Measurements from ENCODE around the gene PES1. TPM values are rescaled to one million over a fixed set of nuclear protein-coding genes. Genes with fewer than 3 reads are reported as not detected.

Gene PES1
- total RNA-seq, 2 experiments from 2014 or later: 58.5 to 62.7 TPM

DNA sequence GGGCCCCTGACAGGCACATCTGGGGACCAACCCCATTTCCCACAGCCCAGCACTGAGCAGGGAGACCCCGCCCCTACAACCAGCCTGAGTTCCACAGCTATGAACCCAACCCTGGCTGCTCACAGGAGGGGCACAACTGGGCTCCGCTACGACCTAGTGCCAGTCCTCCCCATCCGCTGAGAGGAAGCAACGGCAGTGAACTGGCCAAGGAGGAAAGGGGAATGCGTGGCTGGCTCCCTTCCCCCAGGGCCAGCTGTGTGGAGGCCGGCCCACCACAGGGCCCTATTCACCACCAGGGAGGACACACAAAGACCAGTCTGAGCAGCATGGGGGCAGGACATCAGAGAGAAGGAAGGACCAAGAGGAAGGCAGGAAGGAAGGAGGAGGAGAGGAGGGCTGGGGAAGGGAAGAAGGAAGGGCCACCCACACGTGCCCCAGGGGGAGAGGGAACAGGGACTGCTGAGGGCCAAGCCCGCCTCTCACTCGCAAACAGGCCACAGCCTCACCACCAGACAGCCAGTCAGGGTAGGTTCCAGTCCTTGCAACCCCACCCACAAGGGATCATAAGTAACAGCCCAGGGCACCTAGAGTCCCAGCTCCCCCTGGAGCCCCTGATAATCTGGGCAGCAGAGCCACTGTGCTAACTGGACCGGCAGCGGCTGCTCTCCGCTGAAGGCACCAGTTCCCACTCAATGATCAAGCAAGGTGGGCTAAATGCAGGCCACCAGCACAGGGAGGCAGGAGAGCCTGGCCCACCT is 8.7 kb downstream of the PES1 start:
- Mint-ChIP-seq H3K4me1 (no peaks in the 10 kb centered on the region), H3K27ac (no peak overlapping the region), H3K4me3 (no peak overlapping the region), H3K36me3 (ENCODE audit: low read depth) (peaks cover 57% of the 10 kb centered on the region), H3K9me3 (no peaks in the 10 kb centered on the region), H3K27me3 (no peaks in the 10 kb centered on the region)
- CTCF ChIA-PET: no interaction called here
- no peak for DNase-seq
- POLR2A ChIA-PET: no interaction called here

DNA sequence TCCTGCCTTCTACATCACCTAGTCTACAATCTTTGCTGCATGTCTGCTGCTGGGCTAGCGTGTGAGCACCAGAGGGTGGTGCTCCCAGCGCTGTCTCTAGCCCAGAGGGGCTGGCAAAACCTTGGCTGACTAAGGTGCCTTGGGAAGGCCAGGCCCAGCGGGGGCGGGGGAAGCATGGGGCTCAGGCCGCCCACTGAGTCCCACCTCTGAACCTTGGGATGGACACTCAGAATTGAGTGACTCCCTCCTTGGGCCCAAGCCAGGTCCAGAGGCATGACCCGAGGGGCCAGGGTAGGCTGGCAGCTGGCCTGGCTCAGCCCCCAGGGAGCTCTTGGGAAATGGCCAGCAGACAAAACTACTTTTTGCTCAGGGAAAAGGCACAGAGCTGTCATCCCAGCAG is 9.7 kb downstream of the PES1 start:
- Mint-ChIP-seq H3K4me3 (no peak overlapping the region), H3K9me3 (no peaks in the 10 kb centered on the region), H3K4me1 (no peaks in the 10 kb centered on the region), H3K36me3 (ENCODE audit: low read depth) (peaks cover 50% of the 10 kb centered on the region), H3K27ac (no peak overlapping the region), H3K27me3 (no peaks in the 10 kb centered on the region)
- CTCF ChIA-PET: no interaction called here
- POLR2A ChIA-PET: no interaction called here
- no peak for DNase-seq

DNA sequence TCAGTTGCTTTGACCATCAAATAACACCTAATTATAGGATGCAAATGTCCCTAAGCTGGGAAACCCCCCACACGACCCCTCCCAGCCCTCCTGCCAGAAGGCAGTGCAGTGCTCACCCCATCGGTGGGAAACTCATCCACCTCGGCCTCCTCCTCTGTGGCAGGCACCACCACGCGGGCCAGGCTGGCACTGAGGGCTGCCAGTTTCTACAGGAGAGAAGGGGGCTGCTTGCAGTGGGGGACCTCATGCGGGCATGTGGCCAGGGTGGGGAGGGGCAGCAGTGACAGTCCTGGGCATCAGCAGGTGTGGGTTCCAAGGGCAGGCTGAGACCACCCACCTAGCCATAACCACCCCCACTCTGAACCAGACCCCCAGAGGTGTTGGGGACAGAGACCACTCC is 10.8 kb downstream of the PES1 start:
- no peak for DNase-seq
- Mint-ChIP-seq H3K27me3 (no peaks in the 10 kb centered on the region), H3K36me3 (ENCODE audit: low read depth) (peaks cover 48% of the 10 kb centered on the region), H3K4me1 (no peaks in the 10 kb centered on the region), H3K27ac (no peak overlapping the region), H3K9me3 (no peaks in the 10 kb centered on the region), H3K4me3 (no peak overlapping the region)
- POLR2A ChIA-PET: no interaction called here
- CTCF ChIA-PET: no interaction called here

DNA sequence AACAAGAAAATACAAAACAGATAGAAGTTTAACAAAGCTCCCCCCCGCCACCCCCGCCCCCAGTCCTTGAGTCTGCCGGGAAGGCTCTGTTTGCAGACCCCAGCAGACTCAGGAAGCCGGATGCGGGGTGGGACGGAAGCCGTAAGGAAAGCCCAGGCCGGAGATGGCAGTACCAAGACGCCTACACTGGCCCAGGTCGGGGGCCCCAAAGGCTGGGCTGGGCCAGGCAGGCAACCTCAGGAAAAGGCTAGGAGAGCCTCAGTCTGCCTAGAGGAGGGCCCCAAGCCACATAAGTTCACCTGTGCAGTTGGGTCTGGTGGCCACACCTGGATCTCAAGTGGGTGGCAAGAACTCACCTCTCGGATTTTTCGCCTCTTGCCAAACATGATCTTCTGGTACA is 13.2 kb downstream of the PES1 start:
- Mint-ChIP-seq H3K27ac (no peak overlapping the region), H3K36me3 (ENCODE audit: low read depth) (peaks cover 42% of the 10 kb centered on the region), H3K4me1 (no peaks in the 10 kb centered on the region), H3K27me3 (peaks cover 5% of the 10 kb centered on the region), H3K9me3 (no peaks in the 10 kb centered on the region), H3K4me3 (no peak overlapping the region)
- POLR2A ChIA-PET: no interaction called here
- CTCF ChIA-PET: interaction anchor here (0.5 to 0.9 kb wide), 2 partner anchors 64 to 568 kb away, joined by 5 to 6 read pairs; no protein-coding TSS in a partner anchor
- DNase-seq: no peak

DNA sequence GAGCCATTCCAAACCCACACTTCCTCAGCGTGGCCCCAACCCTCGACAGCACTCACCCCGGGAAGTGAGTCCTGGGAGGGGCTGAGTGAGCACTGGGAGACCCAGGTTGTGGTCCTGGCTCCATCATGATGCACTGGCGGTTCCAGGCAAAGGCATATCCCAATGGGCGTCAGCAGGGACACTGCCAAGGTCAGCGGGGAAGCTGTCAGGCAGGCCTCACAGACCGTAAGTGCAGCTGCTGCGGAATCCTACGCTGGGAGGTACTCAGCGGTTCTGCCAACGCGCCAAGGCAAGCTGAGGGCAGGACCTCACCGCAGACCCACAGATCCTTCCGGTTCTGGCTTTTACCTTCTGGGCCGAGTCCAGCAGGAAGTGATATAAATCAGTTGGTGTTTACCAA is 15.9 kb downstream of the PES1 start:
- no peaks in the 10 kb centered on the region for H3K4me1 Mint-ChIP-seq
- peaks cover 10% of the 10 kb centered on the region for H3K27me3 Mint-ChIP-seq
- no peak for DNase-seq
- H3K36me3 Mint-ChIP-seq (ENCODE audit: low read depth): peaks cover 30% of the 10 kb centered on the region
- H3K27ac Mint-ChIP-seq: peak overlapping the region; percentile 5
- POLR2A ChIA-PET: no interaction called here
- H3K9me3 Mint-ChIP-seq: no peaks in the 10 kb centered on the region
- no peak overlapping the region for H3K4me3 Mint-ChIP-seq
- CTCF ChIA-PET: no interaction called here

DNA sequence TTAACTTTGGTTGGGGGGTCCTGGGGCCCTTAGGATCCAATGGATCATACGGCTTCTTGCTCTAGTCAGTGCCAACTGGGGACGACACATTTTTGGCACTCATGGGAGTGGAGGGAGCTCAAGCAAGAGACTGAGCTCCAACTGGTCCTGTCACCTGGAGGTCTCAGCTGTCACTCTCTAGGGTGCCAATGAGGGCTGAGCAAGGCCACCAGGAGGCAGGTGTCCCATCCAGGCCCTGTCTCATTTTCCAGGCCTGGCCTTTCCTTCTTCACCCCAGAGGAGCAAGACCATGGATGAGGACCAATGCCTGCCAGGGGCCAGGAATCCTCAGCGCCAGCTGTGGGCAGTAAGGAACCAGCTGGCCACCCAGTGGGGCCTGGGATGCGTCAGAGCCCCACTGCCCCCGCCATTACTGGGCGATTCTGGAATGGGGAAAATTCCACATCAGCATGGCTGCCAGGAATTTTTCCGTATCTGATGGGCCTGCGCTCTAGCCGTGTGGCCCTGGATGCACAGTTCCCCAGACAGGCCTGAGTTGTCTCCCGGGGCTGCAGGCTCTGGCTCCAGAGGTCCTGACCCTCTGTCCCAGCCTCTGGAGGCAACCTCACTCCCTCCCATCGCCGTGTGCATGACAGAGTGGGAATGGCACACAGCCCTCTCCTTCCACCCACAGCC is 16.6 kb downstream of the PES1 start:
- ChIA-PET POLR2A (no interaction called here), CTCF (no interaction called here)
- no peak for DNase-seq
- no peaks in the 10 kb centered on the region for H3K9me3 Mint-ChIP-seq
- peaks cover 10% of the 10 kb centered on the region for H3K27me3 Mint-ChIP-seq
- no peak overlapping the region for H3K27ac Mint-ChIP-seq
- H3K36me3 Mint-ChIP-seq (ENCODE audit: low read depth): peaks cover 23% of the 10 kb centered on the region
- no peak overlapping the region for H3K4me3 Mint-ChIP-seq
- no peaks in the 10 kb centered on the region for H3K4me1 Mint-ChIP-seq

DNA sequence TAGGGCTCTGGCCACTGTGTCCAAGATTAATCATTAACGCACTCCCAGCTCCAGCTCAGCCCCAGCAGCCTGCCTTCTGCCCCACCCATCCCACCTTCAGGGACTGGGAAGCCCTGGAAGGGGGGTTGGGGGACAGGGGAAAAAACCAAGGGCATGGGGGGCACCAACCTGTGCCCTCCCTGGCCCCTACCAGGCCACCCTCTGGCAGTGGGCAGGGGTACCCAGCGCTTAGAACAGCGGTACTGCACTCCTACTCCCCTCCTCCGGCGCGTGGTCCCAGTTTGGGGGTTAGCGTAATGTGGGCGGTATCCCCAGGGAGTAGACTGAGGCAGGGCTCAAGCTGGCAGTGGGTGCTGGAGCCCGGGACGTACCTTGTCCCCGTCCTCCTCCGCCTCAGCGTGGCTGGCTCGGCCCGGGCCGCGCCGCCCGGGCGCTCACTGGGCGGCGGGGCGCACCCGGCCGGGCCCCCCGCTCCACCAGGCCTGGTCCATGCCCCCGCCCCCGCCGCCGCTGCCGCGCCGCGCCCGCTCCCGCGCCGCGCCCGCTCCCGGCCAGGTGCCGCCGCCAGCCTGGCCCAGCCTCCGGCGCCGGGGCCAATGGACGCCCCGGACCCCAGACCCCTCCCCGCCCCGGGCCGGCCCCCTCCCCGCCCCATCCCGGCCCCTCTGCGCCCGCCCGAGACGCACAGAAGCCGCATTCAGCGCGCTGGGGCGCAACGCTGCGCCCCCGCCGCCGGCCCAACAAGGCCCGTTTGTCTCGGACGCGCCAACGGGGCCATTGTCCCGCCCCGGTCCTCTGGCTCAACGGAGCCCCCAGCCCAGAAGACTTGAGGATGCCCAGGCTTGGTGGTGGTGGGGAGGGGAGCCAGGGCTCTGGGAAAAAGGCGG is 17.4 kb downstream of the PES1 start, which contains the start of gene GAL3ST1:
GAL3ST1 (minus strand) TSS at position 571 of the 887 bp plus-strand sequence. CDS start 17,273 bp downstream, outside the sequence.
- Mint-ChIP-seq H3K9me3 (no peaks in the 10 kb centered on the region), H3K36me3 (ENCODE audit: low read depth) (peaks cover 18% of the 10 kb centered on the region), H3K4me3 (no peak within 1 kb of the TSS), H3K27me3 (peaks cover 10% of the 10 kb centered on the region), H3K4me1 (no peaks in the 10 kb centered on the region), H3K27ac (no peak within 1 kb of the TSS)
- ChIA-PET POLR2A (no interaction called here), CTCF (interaction anchor here (0.6 to 1.2 kb wide), 2 partner anchors 17 to 1871 kb away, joined by 3 read pairs; no protein-coding TSS in a partner anchor)
- no peak for DNase-seq

DNA sequence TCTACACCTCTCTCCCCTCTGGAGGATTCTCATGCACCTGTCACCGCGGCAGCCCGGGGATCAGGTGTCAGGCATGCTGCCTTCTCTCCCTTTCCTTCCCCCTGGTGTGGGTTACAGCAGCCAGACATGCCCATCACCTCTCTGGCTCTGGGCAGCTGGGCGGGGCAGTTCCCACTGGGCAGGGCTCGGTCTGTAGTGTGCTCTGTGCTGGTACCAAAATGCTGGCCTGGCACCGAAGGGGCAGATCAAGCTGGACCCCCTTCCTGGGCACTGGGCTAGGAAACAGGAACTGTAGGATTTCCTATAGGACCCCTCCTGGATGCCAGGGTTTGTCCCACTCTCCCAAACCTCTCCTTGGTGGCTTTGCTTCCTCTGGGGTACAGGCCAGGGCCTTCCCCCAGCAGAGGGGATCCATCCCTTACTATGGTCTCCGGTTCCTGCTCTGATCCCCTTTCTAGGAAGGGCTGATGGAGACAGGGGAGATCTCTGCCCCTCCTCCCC is 18.1 kb downstream of the PES1 start:
- no peak overlapping the region for H3K27ac Mint-ChIP-seq
- DNase-seq: no peak
- ChIA-PET POLR2A (no interaction called here), CTCF (interaction anchor here (0.6 to 1.2 kb wide), 2 partner anchors 17 to 1870 kb away, joined by 3 read pairs; no protein-coding TSS in a partner anchor)
- peaks cover 10% of the 10 kb centered on the region for H3K27me3 Mint-ChIP-seq
- H3K9me3 Mint-ChIP-seq: no peaks in the 10 kb centered on the region
- peaks cover 14% of the 10 kb centered on the region for H3K36me3 Mint-ChIP-seq (ENCODE audit: low read depth)
- no peaks in the 10 kb centered on the region for H3K4me1 Mint-ChIP-seq
- no peak overlapping the region for H3K4me3 Mint-ChIP-seq

DNA sequence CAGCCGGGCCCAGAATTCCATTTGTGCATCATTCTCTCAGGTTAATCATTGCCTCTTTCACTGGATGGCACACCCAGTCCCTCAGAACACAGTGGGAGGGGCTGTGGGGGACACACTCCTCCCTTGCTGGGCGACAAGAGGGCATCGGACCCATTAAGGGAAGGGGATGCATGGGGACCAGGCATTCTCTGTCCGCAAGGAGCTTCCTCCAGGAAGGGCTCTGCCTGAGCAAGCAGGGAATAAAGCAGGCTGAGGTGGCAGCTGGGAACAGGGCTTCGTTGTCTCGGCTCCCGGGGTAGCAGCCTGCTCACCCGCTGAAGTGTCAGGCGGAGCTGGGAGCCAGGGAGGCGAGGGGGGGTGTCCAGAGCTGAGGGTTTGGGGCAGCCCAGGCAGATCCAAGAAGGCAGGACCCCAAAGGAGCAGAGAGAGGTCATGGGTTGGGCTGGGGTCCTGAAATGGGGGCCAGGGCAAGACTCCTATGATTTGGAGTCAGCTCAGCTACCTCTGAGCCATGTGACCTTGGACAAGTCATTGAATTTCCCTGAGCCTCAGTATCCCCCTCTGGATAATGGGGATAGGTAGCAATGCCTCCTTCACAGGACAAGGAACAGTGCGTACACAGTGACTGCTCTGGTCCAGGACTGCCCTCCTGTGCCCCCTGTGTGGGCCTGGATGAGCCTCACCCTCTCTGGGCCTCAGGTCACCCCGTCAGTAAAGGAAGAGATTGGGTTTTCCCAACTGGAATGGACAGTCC is 18.7 kb downstream of the PES1 start:
- ChIA-PET CTCF (interaction anchor here (1.2 kb wide), 1 partner anchor 18 kb away, joined by 3 read pairs; no protein-coding TSS in a partner anchor), POLR2A (no interaction called here)
- Mint-ChIP-seq H3K4me1 (no peaks in the 10 kb centered on the region), H3K27ac (no peak overlapping the region), H3K27me3 (peaks cover 10% of the 10 kb centered on the region), H3K9me3 (no peaks in the 10 kb centered on the region), H3K4me3 (no peak overlapping the region), H3K36me3 (ENCODE audit: low read depth) (peaks cover 14% of the 10 kb centered on the region)
- no peak for DNase-seq

DNA sequence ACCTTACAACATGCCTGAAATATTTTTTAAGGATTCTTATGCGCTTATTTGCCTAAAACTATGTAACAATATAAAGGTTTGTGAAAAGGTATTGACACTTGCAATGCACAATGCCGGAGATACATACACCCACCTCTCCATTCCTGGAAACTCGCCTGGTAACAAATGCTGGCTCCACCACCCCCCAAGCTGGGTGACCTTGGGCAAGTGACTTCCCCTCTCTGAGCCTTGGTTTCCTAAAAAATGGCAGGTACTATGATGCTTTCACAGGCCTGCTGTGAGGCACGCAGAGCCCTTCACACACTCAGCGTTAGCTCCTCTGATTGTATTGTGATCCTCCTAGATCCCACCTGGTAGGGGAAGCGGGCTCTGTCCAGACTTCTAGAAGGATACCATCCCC is 19.5 kb downstream of the PES1 start:
- Mint-ChIP-seq H3K27me3 (peaks cover 10% of the 10 kb centered on the region), H3K4me1 (no peaks in the 10 kb centered on the region), H3K27ac (no peak overlapping the region), H3K4me3 (no peak overlapping the region), H3K9me3 (no peaks in the 10 kb centered on the region), H3K36me3 (ENCODE audit: low read depth) (peaks cover 14% of the 10 kb centered on the region)
- ChIA-PET CTCF (no interaction called here), POLR2A (no interaction called here)
- DNase-seq: no peak

DNA sequence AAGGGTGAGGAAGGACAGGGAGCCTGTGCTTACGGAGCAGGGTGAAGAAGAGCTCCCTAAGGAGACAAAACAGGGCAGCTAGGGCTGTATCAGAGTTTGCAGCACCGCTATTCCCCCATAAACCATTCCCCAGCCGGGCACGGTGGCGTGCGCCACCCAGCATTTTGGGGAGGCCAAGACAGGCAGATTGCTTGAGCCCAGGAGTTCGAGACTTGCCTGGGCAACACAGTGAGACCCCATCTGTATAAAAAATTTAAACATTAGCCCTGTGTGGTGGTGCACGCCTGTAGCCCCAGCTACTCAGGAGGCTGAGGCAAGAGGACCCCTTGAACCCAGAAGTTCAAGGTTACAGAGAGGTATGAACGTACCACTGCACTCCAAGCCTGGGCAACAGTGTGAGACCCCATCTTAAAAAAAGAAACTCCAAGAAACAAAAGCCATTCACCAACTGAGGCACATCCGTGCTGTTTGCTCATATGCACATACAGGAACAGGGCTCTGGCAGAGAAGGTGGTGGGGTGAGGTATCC is 22.0 kb downstream of the PES1 start:
- H3K27ac Mint-ChIP-seq: no peak overlapping the region
- H3K9me3 Mint-ChIP-seq: no peaks in the 10 kb centered on the region
- ChIA-PET CTCF (no interaction called here), POLR2A (no interaction called here)
- no peaks in the 10 kb centered on the region for H3K4me1 Mint-ChIP-seq
- peaks cover 13% of the 10 kb centered on the region for H3K27me3 Mint-ChIP-seq
- H3K36me3 Mint-ChIP-seq (ENCODE audit: low read depth): no peaks in the 10 kb centered on the region
- no peak for DNase-seq
- H3K4me3 Mint-ChIP-seq: no peak overlapping the region

DNA sequence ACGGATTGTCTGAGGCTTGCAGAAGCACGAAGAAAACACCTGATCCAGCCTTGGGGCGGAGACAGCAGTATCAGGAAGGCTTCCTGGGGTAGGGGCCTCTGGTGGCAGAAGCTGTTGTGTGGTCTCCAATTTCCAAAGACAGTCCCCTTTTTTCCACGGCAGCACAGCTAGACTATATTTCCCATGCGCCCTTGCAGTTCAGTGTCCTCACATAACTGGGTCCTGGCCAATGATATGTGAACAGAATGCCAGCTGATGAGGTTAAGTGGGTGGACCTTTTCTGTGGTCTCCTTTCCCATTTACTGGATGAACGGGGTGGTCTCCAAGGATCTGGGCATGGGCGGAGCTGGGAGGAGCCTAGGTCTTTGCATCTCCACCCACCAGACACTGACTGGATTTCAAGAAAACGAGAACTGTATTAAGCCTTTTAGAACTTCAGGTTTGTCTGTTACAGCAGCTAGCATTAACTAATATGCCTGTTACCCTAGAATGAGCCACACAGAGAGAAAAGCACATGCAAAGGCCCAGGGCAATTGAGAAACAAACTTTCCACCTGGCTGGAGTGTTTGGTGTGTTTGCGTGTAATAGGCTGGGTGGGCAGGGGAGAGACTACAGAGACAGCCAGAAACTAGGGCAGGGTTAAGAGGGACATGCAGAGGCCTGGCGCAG is 23.4 kb downstream of the PES1 start:
- H3K9me3 Mint-ChIP-seq: no peaks in the 10 kb centered on the region
- no peak overlapping the region for H3K4me3 Mint-ChIP-seq
- H3K4me1 Mint-ChIP-seq: no peaks in the 10 kb centered on the region
- H3K27ac Mint-ChIP-seq: no peak overlapping the region
- ChIA-PET CTCF (no interaction called here), POLR2A (no interaction called here)
- no peak for DNase-seq
- H3K36me3 Mint-ChIP-seq (ENCODE audit: low read depth): no peaks in the 10 kb centered on the region
- H3K27me3 Mint-ChIP-seq: peaks cover 6% of the 10 kb centered on the region
